Measurements from ENCODE around the gene MRC1.

- TF ChIP-seq CTCF (conservative IDR thresholded peaks at IDR 0.05) (no peak), ZFX (IDR thresholded peaks at IDR 0.05) (no peak)
These were observed 57.2 kb downstream of the MRC1 start for GRCh38 chr10:17866346-17866745.
